Fibroblast of mammary gland (primary cell): ENCODE measurements around the gene AWAT1.

Experiments used
- DNase-seq: peaks from one replicate; pipeline ENCODE4 v3.0.0-alpha.2; 2010; ENCODE audit warnings: low read depth
- H3K4me3 ChIP-seq: 2 replicates; pipeline ENCODE4 v1.5.1; 2011; ENCODE audit warnings: low read depth, mild to moderate bottlenecking, low read length, moderate library complexity; ENCODE audit not compliant: control insufficient read depth
- TF ChIP-seq, protein P1 (sequence below): conservative IDR thresholded peaks from 2 replicates; pipeline ENCODE4 v1.5.1; 2011; ENCODE audit warnings: low read depth, low read length, inconsistent platforms; ENCODE audit not compliant: control insufficient read depth, insufficient read depth

Gene AWAT1

DNA sequence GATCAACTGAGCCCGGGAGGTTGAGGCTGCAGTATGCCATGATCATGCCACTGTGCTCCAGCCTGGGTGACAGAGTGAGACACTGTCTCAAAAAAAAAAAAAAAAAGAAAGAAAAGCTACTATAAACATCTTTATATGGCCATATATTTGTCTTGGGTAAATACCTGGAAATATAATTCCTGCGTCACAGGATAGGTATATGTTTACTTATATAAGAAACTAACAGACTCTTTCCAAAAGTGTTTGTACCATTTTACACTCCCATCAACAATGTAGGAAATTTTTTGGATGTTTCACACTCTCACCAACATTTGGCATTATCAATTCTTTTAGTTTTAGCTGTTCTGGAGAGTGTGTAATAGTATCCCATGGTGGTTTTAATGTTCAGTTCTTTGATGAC, 12.8 kb downstream of the AWAT1 start:
- no peak overlapping the region for H3K4me3 ChIP-seq
- no peak for DNase-seq
- TF ChIP-seq, protein P1, sequence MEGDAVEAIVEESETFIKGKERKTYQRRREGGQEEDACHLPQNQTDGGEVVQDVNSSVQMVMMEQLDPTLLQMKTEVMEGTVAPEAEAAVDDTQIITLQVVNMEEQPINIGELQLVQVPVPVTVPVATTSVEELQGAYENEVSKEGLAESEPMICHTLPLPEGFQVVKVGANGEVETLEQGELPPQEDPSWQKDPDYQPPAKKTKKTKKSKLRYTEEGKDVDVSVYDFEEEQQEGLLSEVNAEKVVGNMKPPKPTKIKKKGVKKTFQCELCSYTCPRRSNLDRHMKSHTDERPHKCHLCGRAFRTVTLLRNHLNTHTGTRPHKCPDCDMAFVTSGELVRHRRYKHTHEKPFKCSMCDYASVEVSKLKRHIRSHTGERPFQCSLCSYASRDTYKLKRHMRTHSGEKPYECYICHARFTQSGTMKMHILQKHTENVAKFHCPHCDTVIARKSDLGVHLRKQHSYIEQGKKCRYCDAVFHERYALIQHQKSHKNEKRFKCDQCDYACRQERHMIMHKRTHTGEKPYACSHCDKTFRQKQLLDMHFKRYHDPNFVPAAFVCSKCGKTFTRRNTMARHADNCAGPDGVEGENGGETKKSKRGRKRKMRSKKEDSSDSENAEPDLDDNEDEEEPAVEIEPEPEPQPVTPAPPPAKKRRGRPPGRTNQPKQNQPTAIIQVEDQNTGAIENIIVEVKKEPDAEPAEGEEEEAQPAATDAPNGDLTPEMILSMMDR = no peak

DNA sequence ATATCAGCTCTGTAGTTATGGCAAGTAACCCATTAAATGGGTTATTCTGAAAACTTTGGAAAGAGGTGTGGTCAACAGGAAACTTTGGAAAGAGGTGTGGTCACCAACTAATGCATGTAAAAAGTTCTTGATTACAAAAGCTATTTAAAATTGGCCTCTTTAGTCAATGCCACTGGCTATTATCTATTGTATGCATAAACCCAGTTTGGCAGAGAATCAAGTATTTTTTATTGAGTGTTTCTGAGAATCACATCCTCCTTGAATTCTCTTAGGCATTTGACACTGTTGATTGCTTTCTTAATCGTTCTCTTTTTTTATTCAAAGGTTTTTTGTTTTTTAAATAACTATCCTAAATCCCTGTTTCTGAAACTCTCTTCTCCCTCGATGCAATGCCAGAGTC, 18.0 kb downstream of the AWAT1 start:
- TF ChIP-seq, protein P1 = no peak
- H3K4me3 ChIP-seq = no peak overlapping the region
- no peak for DNase-seq

DNA sequence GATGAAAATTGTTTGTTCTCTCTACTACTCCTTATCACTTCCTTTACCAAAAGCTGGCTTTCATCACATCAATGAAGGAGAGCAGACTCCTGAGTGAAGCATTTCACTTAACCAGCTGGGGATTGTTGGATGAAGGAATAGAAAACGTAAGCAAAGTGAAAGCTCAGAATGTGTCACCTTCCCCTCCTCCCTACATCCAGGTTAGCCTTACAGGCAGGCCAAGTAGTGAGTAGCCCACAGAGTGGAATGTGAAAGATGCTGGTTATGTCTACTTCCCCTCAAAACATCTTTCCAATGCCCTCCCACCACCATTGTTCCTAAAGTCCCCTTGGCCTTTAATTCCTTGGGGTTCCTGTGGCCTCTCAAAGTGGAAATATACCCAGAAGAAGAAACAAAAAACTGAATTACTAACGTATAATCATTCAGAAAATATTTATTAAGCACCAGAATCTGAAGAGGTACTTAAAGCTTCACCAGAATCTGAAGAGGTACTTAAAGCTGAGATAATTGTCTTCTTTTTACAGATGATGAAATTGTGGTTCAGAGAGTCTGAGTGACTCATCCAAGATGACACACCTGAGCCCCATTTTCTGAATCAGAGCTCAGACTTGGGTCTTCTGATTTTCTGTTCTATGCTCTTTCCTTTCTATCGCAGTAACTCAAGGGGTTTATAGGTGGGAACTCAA, 19.1 kb downstream of the AWAT1 start:
- TF ChIP-seq, protein P1 = no peak
- DNase-seq = peak; percentile 33

DNA sequence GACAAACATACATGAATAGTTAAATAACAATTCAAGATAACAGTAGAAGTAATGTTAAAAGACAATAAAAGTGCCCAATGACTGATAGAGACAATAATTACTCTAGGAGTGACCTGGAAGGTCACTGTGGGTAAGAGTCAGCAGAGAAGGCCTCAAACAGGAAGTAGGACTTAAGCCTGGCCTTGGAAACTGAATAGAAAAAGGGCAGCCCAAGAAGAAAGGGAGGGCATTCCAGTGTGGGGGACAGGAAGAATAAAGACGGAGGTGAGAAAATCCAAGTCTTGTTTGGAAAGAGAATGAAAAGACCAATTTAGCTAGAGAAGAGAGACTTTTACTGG, 19.6 kb downstream of the AWAT1 start:
- no peak for DNase-seq
- TF ChIP-seq, protein P1 = no peak
- no peak overlapping the region for H3K4me3 ChIP-seq

More for the DNA sequence above, 19.1 kb downstream of the AWAT1 start:
- H3K4me3 ChIP-seq = no peak overlapping the region

DNA sequence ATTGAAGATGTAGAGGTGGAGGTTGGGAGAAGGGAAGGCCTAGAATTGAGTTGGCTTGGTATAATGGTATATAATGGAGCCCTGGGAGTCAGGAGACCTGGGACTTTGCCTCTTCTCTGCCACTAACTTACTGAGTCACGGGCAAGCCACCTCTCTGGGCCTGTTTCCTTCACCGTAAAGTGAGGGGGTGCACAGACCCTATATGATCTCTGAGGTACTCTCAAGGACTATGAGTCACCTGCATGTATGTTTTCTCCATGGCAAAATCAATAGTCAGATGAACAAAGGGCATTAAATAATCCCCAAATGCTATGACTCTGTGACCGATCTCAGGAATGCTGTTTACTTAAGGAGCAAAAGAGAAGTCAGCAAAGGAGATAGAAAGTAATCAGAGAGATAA, 20.5 kb downstream of the AWAT1 start:
- TF ChIP-seq, protein P1 = no peak
- no peak overlapping the region for H3K4me3 ChIP-seq
- DNase-seq = no peak

DNA sequence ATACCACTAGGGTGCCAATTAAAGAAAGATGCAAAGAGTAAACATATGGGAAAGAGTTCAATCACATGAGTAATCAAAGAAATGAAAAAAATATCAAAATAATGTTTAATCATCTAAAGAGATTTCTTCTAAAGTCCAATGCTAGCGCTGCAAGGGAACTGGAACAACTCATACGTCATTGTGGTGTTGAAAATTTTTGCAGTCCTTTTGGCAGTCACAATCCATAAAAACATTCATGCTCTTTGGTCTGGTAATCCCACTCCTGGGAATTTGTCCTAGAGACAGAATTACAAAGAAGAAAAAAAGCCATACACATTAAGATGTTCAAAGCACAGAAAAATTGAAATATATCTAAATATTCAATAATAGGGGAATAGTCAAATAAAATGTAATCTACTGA, 21.0 kb downstream of the AWAT1 start:
- H3K4me3 ChIP-seq = no peak overlapping the region
- peak; percentile 41 for DNase-seq
- TF ChIP-seq, protein P1 = no peak
